NT2/D1 (cell line): ENCODE measurements around the gene ERCC6L2.

ENCODE experiments used
- DNase-seq: peaks from one replicate; pipeline ENCODE4 v3.0.0-alpha.2; 2011; ENCODE audit warnings: low read depth, low spot score
- H3K27me3 ChIP-seq: 2 replicates; pipeline ENCODE4 v1.6.0; 2011; ENCODE audit warnings: mild to moderate bottlenecking; ENCODE audit not compliant: insufficient read length, insufficient read depth
- H3K36me3 ChIP-seq: 2 replicates; pipeline ENCODE4 v1.6.1; 2011; ENCODE audit warnings: mild to moderate bottlenecking, low read length, mixed read lengths; ENCODE audit not compliant: insufficient read depth, insufficient read length
- H3K4me1 ChIP-seq: 2 replicates; pipeline ENCODE4 v1.5.1; 2011; ENCODE audit not compliant: insufficient read depth, insufficient read length
- H3K4me3 ChIP-seq: 2 replicates; pipeline ENCODE4 v1.5.1; 2011; ENCODE audit warnings: low read depth; ENCODE audit not compliant: insufficient read length
- H3K9ac ChIP-seq: 2 replicates; pipeline ENCODE4 v1.6.0; 2011; ENCODE audit warnings: low read depth; ENCODE audit not compliant: insufficient read length
- H3K9me3 ChIP-seq: 2 replicates; pipeline ENCODE4 v1.5.1; 2011; ENCODE audit warnings: mild to moderate bottlenecking, low read length; ENCODE audit not compliant: insufficient read depth
- SUZ12 ChIP-seq: IDR thresholded peaks from 2 replicates; pipeline ENCODE4 v1.6.1; 2011; ENCODE audit not compliant: insufficient read length, insufficient read depth; ENCODE audit errors: extremely low read depth
- YY1 ChIP-seq: IDR thresholded peaks from 2 replicates; pipeline ENCODE4 v1.6.1; 2011; ENCODE audit not compliant: insufficient read length, insufficient read depth
- ZNF274 ChIP-seq: IDR thresholded peaks from 2 replicates; pipeline ENCODE4 v1.6.1; 2011; ENCODE audit warnings: mild to moderate bottlenecking, low read depth, low read length

Gene ERCC6L2, protein sequence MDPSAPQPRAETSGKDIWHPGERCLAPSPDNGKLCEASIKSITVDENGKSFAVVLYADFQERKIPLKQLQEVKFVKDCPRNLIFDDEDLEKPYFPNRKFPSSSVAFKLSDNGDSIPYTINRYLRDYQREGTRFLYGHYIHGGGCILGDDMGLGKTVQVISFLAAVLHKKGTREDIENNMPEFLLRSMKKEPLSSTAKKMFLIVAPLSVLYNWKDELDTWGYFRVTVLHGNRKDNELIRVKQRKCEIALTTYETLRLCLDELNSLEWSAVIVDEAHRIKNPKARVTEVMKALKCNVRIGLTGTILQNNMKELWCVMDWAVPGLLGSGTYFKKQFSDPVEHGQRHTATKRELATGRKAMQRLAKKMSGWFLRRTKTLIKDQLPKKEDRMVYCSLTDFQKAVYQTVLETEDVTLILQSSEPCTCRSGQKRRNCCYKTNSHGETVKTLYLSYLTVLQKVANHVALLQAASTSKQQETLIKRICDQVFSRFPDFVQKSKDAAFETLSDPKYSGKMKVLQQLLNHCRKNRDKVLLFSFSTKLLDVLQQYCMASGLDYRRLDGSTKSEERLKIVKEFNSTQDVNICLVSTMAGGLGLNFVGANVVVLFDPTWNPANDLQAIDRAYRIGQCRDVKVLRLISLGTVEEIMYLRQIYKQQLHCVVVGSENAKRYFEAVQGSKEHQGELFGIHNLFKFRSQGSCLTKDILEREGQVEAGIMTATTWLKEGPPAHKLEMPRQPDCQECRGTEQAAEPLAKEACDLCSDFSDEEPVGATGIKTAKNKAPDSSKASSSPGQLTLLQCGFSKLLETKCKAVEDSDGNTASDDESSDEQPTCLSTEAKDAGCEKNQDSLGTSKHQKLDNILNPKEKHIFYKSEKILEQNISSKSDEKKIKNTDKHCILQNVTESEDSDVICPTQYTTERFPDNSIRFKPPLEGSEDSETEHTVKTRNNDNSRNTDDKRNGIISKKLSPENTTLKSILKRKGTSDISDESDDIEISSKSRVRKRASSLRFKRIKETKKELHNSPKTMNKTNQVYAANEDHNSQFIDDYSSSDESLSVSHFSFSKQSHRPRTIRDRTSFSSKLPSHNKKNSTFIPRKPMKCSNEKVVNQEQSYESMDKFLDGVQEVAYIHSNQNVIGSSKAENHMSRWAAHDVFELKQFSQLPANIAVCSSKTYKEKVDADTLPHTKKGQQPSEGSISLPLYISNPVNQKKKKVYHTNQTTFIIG (N-terminal part only)

GRCh38 chr9:95875305-95876137, at the start of gene ERCC6L2:
Gene ERCC6L2 (plus strand): TSS chr9:95875691. CDS start chr9:95876039, 348 bp downstream.
- Histone ChIP-seq H3K36me3 (peaks cover 14% of the 10 kb centered on the region), H3K4me3 (no peak within 1 kb of the TSS), H3K4me1 (no peaks in the 10 kb centered on the region), H3K9me3 (no peaks in the 10 kb centered on the region), H3K27me3 (no peaks in the 10 kb centered on the region), H3K9ac (no peak within 1 kb of the TSS)
- DNase-seq, result peak; percentile 99
- TF ChIP-seq YY1, result peak; percentile 78
- TF ChIP-seq SUZ12, result no peak

DNA sequence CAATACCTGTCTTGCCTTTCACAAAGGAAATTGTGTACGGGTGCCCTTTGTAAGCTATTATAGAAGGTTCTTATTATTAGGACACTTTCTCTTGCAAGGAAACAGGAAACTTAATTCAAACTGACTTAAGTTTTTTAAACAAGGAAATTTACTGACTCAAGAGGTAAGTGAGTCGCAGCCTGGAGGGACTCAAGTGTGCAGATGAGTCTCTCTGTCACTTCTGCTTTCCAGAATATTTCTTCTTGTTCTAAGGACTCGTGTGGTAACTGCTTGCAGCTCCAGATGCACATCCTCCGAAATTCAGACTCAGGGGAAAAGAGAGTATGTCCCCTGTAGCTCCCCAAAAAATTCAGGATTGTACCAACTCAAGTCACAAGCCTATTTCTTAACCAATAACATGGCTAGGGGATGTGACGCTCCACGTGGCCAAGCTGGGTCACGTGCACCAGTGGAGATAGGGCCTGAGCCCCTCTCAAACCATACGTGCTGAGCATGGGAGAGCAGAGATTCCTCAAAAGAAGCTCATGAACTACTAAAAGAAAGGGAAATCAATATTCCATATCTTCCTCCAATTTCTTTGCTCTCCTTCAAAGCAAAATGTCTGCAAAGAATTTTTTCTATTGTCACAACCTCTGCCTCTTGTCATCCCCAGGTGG, 49.2 kb upstream of the ERCC6L2 start:
- no peak overlapping the region for H3K9ac ChIP-seq
- TF ChIP-seq YY1 (no peak), SUZ12 (no peak)
- no peaks in the 10 kb centered on the region for H3K27me3 ChIP-seq
- peaks cover 3% of the 10 kb centered on the region for H3K4me1 ChIP-seq
- no peaks in the 10 kb centered on the region for H3K9me3 ChIP-seq
- H3K36me3 ChIP-seq, result no peaks in the 10 kb centered on the region
- no peak for DNase-seq
- no peak overlapping the region for H3K4me3 ChIP-seq

DNA sequence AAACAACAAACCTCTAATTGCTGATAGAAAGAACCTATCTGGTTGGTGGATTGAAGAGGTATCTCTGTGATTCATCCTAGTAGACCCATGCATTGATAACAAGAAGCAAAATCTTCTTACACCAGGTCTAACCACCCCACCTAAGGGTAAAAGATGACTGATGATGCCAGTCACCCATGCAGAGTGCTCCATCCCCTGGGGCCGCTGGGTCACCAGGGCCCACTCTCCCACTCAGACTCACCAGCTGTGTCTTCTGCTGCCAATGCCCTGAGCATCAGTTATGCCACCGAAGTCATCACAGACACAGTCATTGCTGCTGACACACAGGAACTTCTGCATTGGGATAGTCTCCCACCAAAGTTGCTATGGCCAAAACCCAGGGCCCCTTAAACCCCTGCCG, 44.7 kb upstream of the ERCC6L2 start:
- Histone ChIP-seq H3K9me3 (no peaks in the 10 kb centered on the region), H3K9ac (no peak overlapping the region), H3K27me3 (no peaks in the 10 kb centered on the region), H3K4me1 (no peaks in the 10 kb centered on the region), H3K4me3 (no peak overlapping the region), H3K36me3 (no peaks in the 10 kb centered on the region)
- DNase-seq, result no peak
- no peak for TF ChIP-seq ZNF274

- H3K4me1 ChIP-seq, result no peaks in the 10 kb centered on the region
- no peak overlapping the region for H3K9ac ChIP-seq
- no peaks in the 10 kb centered on the region for H3K9me3 ChIP-seq
- no peaks in the 10 kb centered on the region for H3K36me3 ChIP-seq
- no peak overlapping the region for H3K4me3 ChIP-seq
- no peak for DNase-seq
- TF ChIP-seq YY1 (no peak), SUZ12 (no peak), ZNF274 (no peak)
- H3K27me3 ChIP-seq, result no peaks in the 10 kb centered on the region
These were observed 43.7 kb upstream of the ERCC6L2 start for GRCh38 chr9:95831810-95832209.

- DNase-seq, result no peak
- Histone ChIP-seq H3K4me3 (no peak overlapping the region), H3K9me3 (no peaks in the 10 kb centered on the region), H3K36me3 (no peaks in the 10 kb centered on the region), H3K27me3 (no peaks in the 10 kb centered on the region), H3K4me1 (no peaks in the 10 kb centered on the region), H3K9ac (no peak overlapping the region)
- no peak for TF ChIP-seq SUZ12
- no peak for TF ChIP-seq YY1
- no peak for TF ChIP-seq ZNF274
These were observed 41.8 kb upstream of the ERCC6L2 start for GRCh38 chr9:95833546-95834178.

DNA sequence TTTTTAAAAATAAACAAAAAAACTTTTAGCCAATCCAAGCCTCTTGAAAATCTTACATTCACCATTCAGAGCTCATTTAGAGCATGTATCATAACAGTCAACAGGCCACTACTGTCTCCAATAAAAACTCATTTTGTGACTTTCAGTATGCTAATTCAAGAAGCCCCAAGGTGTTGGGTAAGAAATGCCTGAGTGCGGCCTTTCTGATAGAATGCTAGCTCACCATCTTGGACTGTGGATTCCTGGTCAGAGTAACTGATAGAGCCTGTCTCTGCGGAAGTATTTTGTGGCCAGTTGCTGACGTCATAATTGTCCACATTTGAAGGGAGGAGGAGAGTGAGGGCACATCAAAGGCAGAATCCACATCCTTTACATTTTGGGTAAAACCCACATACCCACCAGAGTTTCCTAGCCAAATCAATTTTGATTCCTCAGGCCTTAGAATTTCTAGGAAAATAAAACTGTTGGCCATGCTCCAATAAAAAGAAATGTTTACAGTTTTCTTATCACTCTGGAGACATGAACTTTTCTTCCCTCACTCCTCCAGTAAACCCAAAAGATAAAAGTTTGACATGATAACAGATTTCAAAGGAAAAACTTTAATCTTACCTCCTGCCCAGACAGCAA, 41.1 kb upstream of the ERCC6L2 start:
- TF ChIP-seq YY1 (no peak), ZNF274 (no peak), SUZ12 (no peak)
- Histone ChIP-seq H3K9ac (no peak overlapping the region), H3K27me3 (no peaks in the 10 kb centered on the region), H3K4me1 (no peaks in the 10 kb centered on the region), H3K4me3 (no peak overlapping the region), H3K36me3 (no peaks in the 10 kb centered on the region), H3K9me3 (no peaks in the 10 kb centered on the region)
- DNase-seq, result no peak
